Hepatocyte (in vitro differentiated cells): Measurements from ENCODE around the gene PHF2. TPM values are rescaled to one million over a fixed set of nuclear protein-coding genes. Genes with fewer than 3 reads are reported as not detected.

Experiments
- DNase-seq: peaks from one replicate; pipeline ENCODE4 v3.0.0-alpha.2; 2016; ENCODE audit warnings: low spot score
- H2AFZ ChIP-seq: fragments of 200-600 bp; sonication (generic); 2 replicates; pipeline ENCODE4 v1.6.0; 2016; ENCODE audit warnings: antibody characterized with exemption, mild to moderate bottlenecking
- H3K27ac ChIP-seq: fragments of 200-600 bp; sonication (generic); 2 replicates; pipeline ENCODE4 v1.5.1; 2016; ENCODE audit warnings: mild to moderate bottlenecking
- H3K27me3 ChIP-seq: fragments of 200-600 bp; sonication (generic); 2 replicates; pipeline ENCODE4 v1.6.1; 2016
- H3K36me3 ChIP-seq: fragments of 200-600 bp; sonication (generic); replicated peaks from 2 replicates; pipeline ENCODE4 v1.5.1; 2016; ENCODE audit warnings: low read depth; ENCODE audit not compliant: insufficient read depth
- H3K4me1 ChIP-seq: fragments of 200-600 bp; sonication (generic); 2 replicates; pipeline ENCODE4 v1.5.1; 2016; ENCODE audit warnings: mild to moderate bottlenecking, moderate library complexity; ENCODE audit not compliant: insufficient read depth
- H3K4me2 ChIP-seq: fragments of 200-600 bp; sonication (generic); 2 replicates; pipeline ENCODE4 v1.6.0; 2016
- H3K4me3 ChIP-seq: fragments of 200-600 bp; sonication (generic); 2 replicates; pipeline ENCODE4 v1.5.1; 2016; ENCODE audit warnings: mild to moderate bottlenecking
- H3K79me2 ChIP-seq: fragments of 200-600 bp; sonication (generic); 2 replicates; pipeline ENCODE4 v1.6.0; 2017; ENCODE audit warnings: mild to moderate bottlenecking
- H3K9me2 ChIP-seq: fragments of 200-600 bp; sonication (generic); replicated peaks from 2 replicates; pipeline ENCODE4 v1.6.0; 2017; ENCODE audit warnings: mild to moderate bottlenecking; ENCODE audit not compliant: insufficient read depth
- H3K9me3 ChIP-seq: fragments of 200-600 bp; sonication (generic); 2 replicates; pipeline ENCODE4 v1.5.1; 2016; ENCODE audit warnings: low read depth, mild to moderate bottlenecking
- H4K20me1 ChIP-seq: fragments of 200-600 bp; sonication (generic); 2 replicates; pipeline ENCODE4 v1.6.0; 2016; ENCODE audit warnings: mild to moderate bottlenecking; ENCODE audit not compliant: insufficient read depth, poor library complexity, severe bottlenecking
- EZH2 ChIP-seq: fragments of 200-600 bp; sonication (generic); IDR thresholded peaks from 2 replicates; pipeline ENCODE4 v1.6.1; 2016; ENCODE audit warnings: antibody characterized with exemption, mild to moderate bottlenecking, borderline replicate concordance
- EZH2phosphoT487 ChIP-seq: fragments of 200-600 bp; sonication (generic); IDR thresholded peaks from one replicate; pipeline ENCODE4 v1.6.1; 2018; ENCODE audit warnings: antibody characterized with exemption, mild to moderate bottlenecking, low read depth, moderate library complexity; ENCODE audit not compliant: unreplicated experiment, severe bottlenecking
- WGBS: methylation state at CpG from one replicate; pipeline ENCODE4 v1.1.6; 2016; ENCODE audit warnings: low lambda C conversion rate; ENCODE audit errors: missing lambda C conversion rate; 5-methylcytosine and 5-hydroxymethylcytosine counted together
- microRNA-seq: library from miRNA; unstranded; fragments of <30 nt; microRNA quantifications from one replicate; pipeline ENCODE4, GENCODE V29; 2017
- polyA plus RNA-seq: library from polyadenylated mRNA; unstranded; fragments of >200 nt; fragmentation: Nextera tagmentation; extraction: Ambion mirVana; gene quantifications from 2 replicates; pipeline ENCODE4 v1.2.1, GENCODE V29; 2016
- total RNA-seq: library from RNA; depleted of rRNA; stranded (reverse); fragments of >200 nt; gene quantifications from 2 replicates; pipeline ENCODE4 v1.2.3, GENCODE V29; 2014
- TF ChIP-seq, protein P1 (sequence below): fragments of 200-600 bp; sonication (generic); IDR thresholded peaks from 2 replicates; pipeline ENCODE4 v1.5.1; 2016; ENCODE audit warnings: antibody characterized with exemption, mild to moderate bottlenecking; ENCODE audit not compliant: poor library complexity

Gene PHF2
- total and polyA plus RNA-seq, 2 experiments from 2014 or later: 10.5 to 19.8 TPM

DNA sequence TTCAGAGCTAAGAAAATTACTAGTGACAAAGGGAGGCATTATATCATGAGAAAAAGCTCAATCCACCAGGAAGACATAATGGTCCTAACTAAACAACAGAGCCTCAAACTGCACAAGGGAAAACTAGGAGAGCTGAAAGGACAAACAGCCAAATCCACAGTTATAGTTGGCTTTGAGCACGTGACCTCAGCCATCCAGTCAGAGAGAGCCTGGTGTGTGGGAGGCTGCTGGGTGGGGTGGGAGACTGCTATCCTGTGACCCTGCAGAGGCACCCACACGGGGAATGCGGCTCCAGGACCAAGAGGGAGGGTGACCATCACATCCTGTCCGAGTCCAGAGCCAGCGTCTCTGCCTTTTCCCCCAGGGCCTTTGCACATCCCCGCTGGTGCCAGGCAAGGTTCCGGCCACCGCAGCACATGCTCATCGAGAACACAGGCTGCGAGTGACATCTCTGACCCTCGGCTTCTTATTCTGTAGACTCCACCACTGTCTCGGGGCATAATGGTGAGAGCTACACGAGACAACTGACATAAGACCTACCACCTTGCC is 145.1 kb downstream of the PHF2 start:
- H3K9me2 ChIP-seq: no peaks in the 10 kb centered on the region
- no peaks in the 10 kb centered on the region for H3K27me3 ChIP-seq
- 94% methylated on average over 13 of the region's 13 CpGs for WGBS
- H2AFZ ChIP-seq: no peak overlapping the region
- no peak for DNase-seq
- no peaks in the 10 kb centered on the region for H4K20me1 ChIP-seq
- H3K79me2 ChIP-seq: no peaks in the 10 kb centered on the region
- H3K9me3 ChIP-seq: no peaks in the 10 kb centered on the region
- H3K4me2 ChIP-seq: no peak overlapping the region
- H3K27ac ChIP-seq: no peak overlapping the region
- H3K36me3 ChIP-seq: no peaks in the 10 kb centered on the region
- no peak for TF ChIP-seq EZH2phosphoT487
- no peaks in the 10 kb centered on the region for H3K4me1 ChIP-seq
- H3K4me3 ChIP-seq: no peak overlapping the region

- Histone ChIP-seq H2AFZ (no peak overlapping the region), H3K4me2 (no peak overlapping the region), H3K36me3 (no peaks in the 10 kb centered on the region), H3K9me2 (no peaks in the 10 kb centered on the region), H3K27me3 (no peaks in the 10 kb centered on the region), H3K4me3 (no peak overlapping the region), H3K79me2 (no peaks in the 10 kb centered on the region), H3K27ac (no peak overlapping the region), H3K4me1 (no peaks in the 10 kb centered on the region), H3K9me3 (no peaks in the 10 kb centered on the region), H4K20me1 (no peaks in the 10 kb centered on the region)
- 65% methylated on average over 4 of the region's 4 CpGs for WGBS
- no peak for DNase-seq
- TF ChIP-seq EZH2phosphoT487 (no peak), EZH2 (no peak)
- TF ChIP-seq, protein P1, sequence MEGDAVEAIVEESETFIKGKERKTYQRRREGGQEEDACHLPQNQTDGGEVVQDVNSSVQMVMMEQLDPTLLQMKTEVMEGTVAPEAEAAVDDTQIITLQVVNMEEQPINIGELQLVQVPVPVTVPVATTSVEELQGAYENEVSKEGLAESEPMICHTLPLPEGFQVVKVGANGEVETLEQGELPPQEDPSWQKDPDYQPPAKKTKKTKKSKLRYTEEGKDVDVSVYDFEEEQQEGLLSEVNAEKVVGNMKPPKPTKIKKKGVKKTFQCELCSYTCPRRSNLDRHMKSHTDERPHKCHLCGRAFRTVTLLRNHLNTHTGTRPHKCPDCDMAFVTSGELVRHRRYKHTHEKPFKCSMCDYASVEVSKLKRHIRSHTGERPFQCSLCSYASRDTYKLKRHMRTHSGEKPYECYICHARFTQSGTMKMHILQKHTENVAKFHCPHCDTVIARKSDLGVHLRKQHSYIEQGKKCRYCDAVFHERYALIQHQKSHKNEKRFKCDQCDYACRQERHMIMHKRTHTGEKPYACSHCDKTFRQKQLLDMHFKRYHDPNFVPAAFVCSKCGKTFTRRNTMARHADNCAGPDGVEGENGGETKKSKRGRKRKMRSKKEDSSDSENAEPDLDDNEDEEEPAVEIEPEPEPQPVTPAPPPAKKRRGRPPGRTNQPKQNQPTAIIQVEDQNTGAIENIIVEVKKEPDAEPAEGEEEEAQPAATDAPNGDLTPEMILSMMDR: no peak
These were observed 148.5 kb downstream of the PHF2 start for GRCh38 chr9:93724852-93725251.

GRCh38 chr9:93725382-93725781 is 149.0 kb downstream of the PHF2 start:
- Histone ChIP-seq H3K27me3 (no peaks in the 10 kb centered on the region), H3K36me3 (no peaks in the 10 kb centered on the region), H3K4me2 (no peak overlapping the region), H3K9me3 (no peaks in the 10 kb centered on the region), H2AFZ (no peak overlapping the region), H3K4me3 (no peak overlapping the region), H3K27ac (no peak overlapping the region), H3K79me2 (no peaks in the 10 kb centered on the region), H3K9me2 (no peaks in the 10 kb centered on the region), H3K4me1 (no peaks in the 10 kb centered on the region), H4K20me1 (no peaks in the 10 kb centered on the region)
- TF ChIP-seq EZH2phosphoT487 (no peak), EZH2 (no peak)
- TF ChIP-seq, protein P1: no peak
- no peak for DNase-seq
- WGBS: 93% methylated on average over 6 of the region's 6 CpGs

- Histone ChIP-seq H3K4me2 (no peak overlapping the region), H3K9me2 (no peaks in the 10 kb centered on the region), H2AFZ (no peak overlapping the region), H3K79me2 (no peaks in the 10 kb centered on the region), H3K27ac (no peak overlapping the region), H3K4me3 (no peak overlapping the region), H3K9me3 (no peaks in the 10 kb centered on the region), H3K36me3 (no peaks in the 10 kb centered on the region), H3K4me1 (no peaks in the 10 kb centered on the region), H3K27me3 (no peaks in the 10 kb centered on the region), H4K20me1 (no peaks in the 10 kb centered on the region)
- TF ChIP-seq EZH2phosphoT487 (no peak), EZH2 (no peak)
- TF ChIP-seq, protein P1: no peak
- DNase-seq: no peak
- 90% methylated on average over 7 of the region's 7 CpGs for WGBS
These were observed 149.8 kb downstream of the PHF2 start for GRCh38 chr9:93726147-93726546.

Small RNA genes within 50 kb of the gene (microRNA-seq; reads per million reads assigned to microRNA genes)
- gene MIR548AU: not detected

Other genes with a start within 250 kb of the PHF2 start
- gene FAM120A, start 124.9 kb upstream of the PHF2 start, total RNA-seq: 42.5 and 49.3 TPM in 2 replicates
- 13.7 and 16.0 TPM in 2 replicates for gene FAM120A, start 124.9 kb upstream of the PHF2 start, polyA plus RNA-seq
- 48.1 and 56.0 TPM in 2 replicates for gene FAM120AOS, start 123.0 kb upstream of the PHF2 start, total RNA-seq
- gene FAM120AOS, start 123.0 kb upstream of the PHF2 start, polyA plus RNA-seq: 62.4 and 62.8 TPM in 2 replicates